Measurements from ENCODE around the gene ELL2.

- TF ChIP-seq POLR2A (IDR thresholded peaks at IDR 0.05) (no peak), CTCF (IDR thresholded peaks at IDR 0.05) (no peak)
Measured at GRCh38 chr5:95923918-95924544, 37.6 kb downstream of the ELL2 start.

All from prostate gland (tissue), 2 donors.